MCF 10A (cell line): ENCODE results near the gene EHMT1. TPM values are rescaled to one million over a fixed set of nuclear protein-coding genes. Genes with fewer than 3 reads are reported as not detected.

Experiments used
- BruUV-seq: library from RNA; stranded (reverse); fragments of 400-500 nt; replicated peaks from 2 replicates; lab custom pipeline; 2021; lab: Mats Ljungman, UMichigan
- CTCF ChIA-PET: fragments of 300-600 bp; sonication (Branson Sonifier 250); formaldehyde crosslinking; extraction: SDS; loops from one replicate; lab custom pipeline; 2021; ENCODE audit warnings: antibody characterized with exemption, inconsistent platforms; lab: Yijun Ruan, JAX
- POLR2A ChIA-PET: fragments of 300-600, 350-650 bp; sonication (Branson Sonifier 250); formaldehyde crosslinking; extraction: SDS; loops from one replicate; lab custom pipeline; 2020; ENCODE audit warnings: antibody characterized with exemption, inconsistent platforms; lab: Yijun Ruan, JAX
- DNase-seq: peaks from one replicate; pipeline ENCODE4 v3.0.0-alpha.2; 2018; ENCODE audit not compliant: unreplicated experiment
- H3K27ac Mint-ChIP-seq: one replicate; pipeline ENCODE4 v1.8.0; 2022; ENCODE audit warnings: mild to moderate bottlenecking, low read depth, mixed read lengths; ENCODE audit not compliant: unreplicated experiment
- H3K27me3 Mint-ChIP-seq: one replicate; pipeline ENCODE4 v1.8.0; 2022; ENCODE audit warnings: mixed read lengths; ENCODE audit not compliant: insufficient read depth, unreplicated experiment
- H3K36me3 Mint-ChIP-seq: one replicate; pipeline ENCODE4 v1.8.0; 2022; ENCODE audit warnings: mild to moderate bottlenecking, moderate library complexity, mixed read lengths; ENCODE audit not compliant: insufficient read depth, unreplicated experiment
- H3K4me1 Mint-ChIP-seq: one replicate; pipeline ENCODE4 v1.8.0; 2022; ENCODE audit warnings: mixed read lengths; ENCODE audit not compliant: insufficient read depth, unreplicated experiment
- H3K4me3 Mint-ChIP-seq: one replicate; pipeline ENCODE4 v1.8.0; 2022; ENCODE audit warnings: mild to moderate bottlenecking, moderate library complexity, mixed read lengths; ENCODE audit not compliant: unreplicated experiment
- H3K9me3 Mint-ChIP-seq: one replicate; pipeline ENCODE4 v1.8.0; 2022; ENCODE audit warnings: mixed read lengths; ENCODE audit not compliant: unreplicated experiment
- CTCF ChIP-seq: fragments of 200-600 bp; IDR thresholded peaks from one replicate; pipeline ENCODE4 v1.8.0; 2022; ENCODE audit warnings: antibody characterized with exemption, mild to moderate bottlenecking; ENCODE audit not compliant: unreplicated experiment
- intact Hi-C: fragments of 100-400 bp; cut with micrococcal nuclease; formaldehyde crosslinking; loops from 2 replicates; pipeline ENCODE4 v1.14.1; 2022
- total RNA-seq: library from RNA; stranded (reverse); gene quantifications from 2 replicates; pipeline ENCODE4 v1.2.3, GENCODE V29; 2022

Gene EHMT1
- total RNA-seq, 1 experiment from 2014 or later = 79.7 TPM

GRCh38 chr9:137878146-137878941, 259.5 kb downstream of the EHMT1 start:
- POLR2A ChIA-PET = no interaction called here
- no TSS peak for BruUV-seq
- Mint-ChIP-seq H3K27ac (no peak overlapping the region), H3K4me3 (no peak overlapping the region), H3K9me3 (peaks cover 16% of the 10 kb centered on the region), H3K4me1 (peaks cover 5% of the 10 kb centered on the region), H3K27me3 (no peaks in the 10 kb centered on the region), H3K36me3 (no peaks in the 10 kb centered on the region)
- CTCF ChIA-PET = no interaction called here
- intact Hi-C loops = no loop called here
- TF ChIP-seq CTCF = no peak
- no peak for DNase-seq

- peaks cover 16% of the 10 kb centered on the region for H3K9me3 Mint-ChIP-seq
- H3K4me3 Mint-ChIP-seq = no peak overlapping the region
- no peak for TF ChIP-seq CTCF
- peaks cover 5% of the 10 kb centered on the region for H3K4me1 Mint-ChIP-seq
- H3K36me3 Mint-ChIP-seq = no peaks in the 10 kb centered on the region
- intact Hi-C loops = no loop called here
- BruUV-seq = no TSS peak
- ChIA-PET CTCF (no interaction called here), POLR2A (no interaction called here)
- no peak overlapping the region for H3K27ac Mint-ChIP-seq
- no peaks in the 10 kb centered on the region for H3K27me3 Mint-ChIP-seq
- DNase-seq = no peak
Observed at GRCh38 chr9:137879052-137879451, 260.2 kb downstream of the EHMT1 start.

GRCh38 chr9:137879566-137880150, 260.9 kb downstream of the EHMT1 start:
- BruUV-seq = no TSS peak
- ChIA-PET CTCF (no interaction called here), POLR2A (no interaction called here)
- Mint-ChIP-seq H3K4me3 (no peak overlapping the region), H3K36me3 (no peaks in the 10 kb centered on the region), H3K4me1 (peaks cover 5% of the 10 kb centered on the region), H3K27me3 (no peaks in the 10 kb centered on the region), H3K27ac (no peak overlapping the region), H3K9me3 (peaks cover 16% of the 10 kb centered on the region)
- intact Hi-C loops = no loop called here
- no peak for DNase-seq
- TF ChIP-seq CTCF = no peak

GRCh38 chr9:137880160-137880975, 261.6 kb downstream of the EHMT1 start:
- Mint-ChIP-seq H3K9me3 (peaks cover 12% of the 10 kb centered on the region), H3K4me1 (peaks cover 5% of the 10 kb centered on the region), H3K4me3 (no peak overlapping the region), H3K27me3 (no peaks in the 10 kb centered on the region), H3K27ac (no peak overlapping the region), H3K36me3 (no peaks in the 10 kb centered on the region)
- TF ChIP-seq CTCF = no peak
- intact Hi-C loops = no loop called here
- no TSS peak for BruUV-seq
- ChIA-PET POLR2A (no interaction called here), CTCF (no interaction called here)
- no peak for DNase-seq
